Sigmoid colon (tissue), 7 donors: ENCODE data around the gene DDI2. TPM values are rescaled to one million over a fixed set of nuclear protein-coding genes. Genes with fewer than 3 reads are reported as not detected.
A peak's percentile ranks its signal among the peaks of the same experiment; 100 is the strongest.

Experiments
- DNase-seq: peaks from one replicate; pipeline ENCODE4 v3.0.0-alpha.2; 2019
- H3K27ac ChIP-seq, 4 donors: fragments of 200-600 bp; sonication (generic); one replicate each; pipeline ENCODE4 v1.5.1; 2016 to 2019; ENCODE audit warnings: mild to moderate bottlenecking in 1 of 4
- H3K27me3 ChIP-seq, 3 donors: fragments of 200-600 bp; sonication (generic); one replicate each; pipeline ENCODE4 v1.5.1; 2019; ENCODE audit warnings: mild to moderate bottlenecking in 1 of 3
- H3K36me3 ChIP-seq, 4 donors: fragments of 200-600 bp; sonication (generic); one replicate each; pipeline ENCODE4 v1.5.1; 2016 to 2019
- H3K4me1 ChIP-seq, 4 donors: fragments of 200-600 bp; sonication (generic); one replicate each; pipeline ENCODE4 v1.5.1; 2017 to 2019
- H3K4me3 ChIP-seq, 4 donors: fragments of 200-600 bp; sonication (generic); one replicate each; pipeline ENCODE4 v1.5.1; 2017 to 2019; ENCODE audit warnings: mild to moderate bottlenecking in 2 of 4, moderate library complexity in 1 of 4
- H3K9me3 ChIP-seq, 4 donors: fragments of 200-600 bp in 3 of 4; sonication (generic) in 3 of 4; one replicate each; pipeline versions ENCODE4 v1.5.1 to v1.6.1; 2013 to 2019
- EP300 ChIP-seq, 4 donors: sonication (generic); formaldehyde crosslinking; IDR thresholded peaks; one replicate each; pipeline ENCODE4 v1.6.1; 2017; ENCODE audit warnings: antibody characterized with exemption in 4 of 4
- POLR2A ChIP-seq, 2 donors: fragments of 450-650 bp; IDR thresholded peaks; one replicate each; pipeline ENCODE4 v1.6.1; 2016; ENCODE audit warnings: antibody characterized with exemption in 2 of 2, mild to moderate bottlenecking in 2 of 2, moderate library complexity in 2 of 2
- POLR2AphosphoS5 ChIP-seq, 4 donors: sonication (generic); formaldehyde crosslinking; IDR thresholded peaks; one replicate each; pipeline ENCODE4 v1.6.1; 2017; ENCODE audit warnings: antibody characterized with exemption in 4 of 4
- WGBS, 2 donors: extraction: QIAGEN DNeasy Blood & Tissue Kit; methylation state at CpG; one replicate each; pipeline ENCODE4 v1.1.7; 2013; 5-methylcytosine and 5-hydroxymethylcytosine counted together
- intact Hi-C: fragments of 100-400 bp; cut with DNase I; formaldehyde crosslinking; loops from one replicate; pipeline ENCODE4 v1.15.1; 2023
- polyA plus RNA-seq, 3 donors: library from polyadenylated mRNA; stranded (reverse); fragments of 200-250 nt; gene quantifications; one replicate each; pipeline ENCODE4 v1.2.3, GENCODE V29; 2013
- total RNA-seq, 4 donors: library from RNA; depleted of rRNA; stranded (reverse); fragments of >200 nt; gene quantifications; one replicate each; pipeline ENCODE4 v1.1.0, GENCODE V29; 2016
- TF ChIP-seq, protein P1 (sequence below), 4 experiments: fragments of 450-650 bp in 3 of 4; fragments of 200-600 bp in 1 of 4; IDR thresholded peaks; one replicate each; pipeline ENCODE4 v1.5.1; 2016 to 2019; ENCODE audit warnings: antibody characterized with exemption in 4 of 4, mild to moderate bottlenecking in 3 of 4, moderate library complexity in 2 of 4
- donor health status: healthy with polysubstance abuse.
- donor health status: Bipolar disorder and iron deficiency.
- donor health status: healthy.

The DDI2 gene
- total and polyA plus RNA-seq, 7 donors: 3.0 to 27.3 (median 13.4) TPM

GRCh38 chr1:15709226-15709625 is 92.0 kb downstream of the DDI2 start:
- 94 to 96% methylated on average over 4 of the region's 4 CpGs for WGBS, 2 donors
- Histone ChIP-seq H3K9me3 (no peaks in the 10 kb centered on the region), H3K4me3 (no peak overlapping the region), H3K4me1 (peaks cover 0 to 55% (median 38%) of the 10 kb centered on the region in 4 donors), H3K27me3 (no peaks in the 10 kb centered on the region), H3K27ac (no peak overlapping the region), H3K36me3 (peaks cover 0 to 8% (median 0%) of the 10 kb centered on the region in 4 donors)
- DNase-seq: no peak
- TF ChIP-seq POLR2AphosphoS5 (IDR thresholded peaks at IDR 0.05): no peak
- no peak for TF ChIP-seq POLR2A (IDR thresholded peaks at IDR 0.05)
- TF ChIP-seq EP300 (IDR thresholded peaks at IDR 0.05): no peak
- TF ChIP-seq, protein P1, sequence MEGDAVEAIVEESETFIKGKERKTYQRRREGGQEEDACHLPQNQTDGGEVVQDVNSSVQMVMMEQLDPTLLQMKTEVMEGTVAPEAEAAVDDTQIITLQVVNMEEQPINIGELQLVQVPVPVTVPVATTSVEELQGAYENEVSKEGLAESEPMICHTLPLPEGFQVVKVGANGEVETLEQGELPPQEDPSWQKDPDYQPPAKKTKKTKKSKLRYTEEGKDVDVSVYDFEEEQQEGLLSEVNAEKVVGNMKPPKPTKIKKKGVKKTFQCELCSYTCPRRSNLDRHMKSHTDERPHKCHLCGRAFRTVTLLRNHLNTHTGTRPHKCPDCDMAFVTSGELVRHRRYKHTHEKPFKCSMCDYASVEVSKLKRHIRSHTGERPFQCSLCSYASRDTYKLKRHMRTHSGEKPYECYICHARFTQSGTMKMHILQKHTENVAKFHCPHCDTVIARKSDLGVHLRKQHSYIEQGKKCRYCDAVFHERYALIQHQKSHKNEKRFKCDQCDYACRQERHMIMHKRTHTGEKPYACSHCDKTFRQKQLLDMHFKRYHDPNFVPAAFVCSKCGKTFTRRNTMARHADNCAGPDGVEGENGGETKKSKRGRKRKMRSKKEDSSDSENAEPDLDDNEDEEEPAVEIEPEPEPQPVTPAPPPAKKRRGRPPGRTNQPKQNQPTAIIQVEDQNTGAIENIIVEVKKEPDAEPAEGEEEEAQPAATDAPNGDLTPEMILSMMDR (IDR thresholded peaks at IDR 0.05): no peak
- intact Hi-C loops: no loop called here

DNA sequence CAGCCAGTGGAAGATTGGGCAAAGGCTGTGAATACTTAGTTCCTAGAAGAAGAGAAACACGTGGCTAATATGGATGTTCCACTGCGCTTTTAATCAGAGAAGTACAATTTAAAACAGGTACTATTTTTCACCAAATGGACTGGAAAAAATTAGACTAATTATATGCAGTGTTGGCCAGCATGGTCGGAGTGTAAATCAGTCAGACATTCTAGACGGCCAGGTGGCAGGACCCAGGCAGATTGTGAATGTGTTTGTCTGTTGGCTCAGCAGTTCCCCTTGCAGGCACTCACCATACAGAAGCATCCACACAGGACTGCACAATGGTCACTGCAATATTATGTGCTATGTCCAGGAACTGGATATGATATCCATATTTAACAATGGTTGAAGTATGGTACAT is 94.9 kb downstream of the DDI2 start:
- no peak for DNase-seq
- WGBS, 2 donors: 80 to 88% methylated on average over 4 of the region's 4 CpGs
- intact Hi-C loops: no loop called here
- Histone ChIP-seq H3K27ac (no peak overlapping the region), H3K9me3 (no peaks in the 10 kb centered on the region), H3K4me1 (peaks cover 0 to 67% (median 43%) of the 10 kb centered on the region in 4 donors), H3K4me3 (no peak overlapping the region), H3K27me3 (no peaks in the 10 kb centered on the region), H3K36me3 (peaks cover 0 to 12% (median 8%) of the 10 kb centered on the region in 4 donors)
- TF ChIP-seq, protein P1 (IDR thresholded peaks at IDR 0.05): no peak
- TF ChIP-seq POLR2A (IDR thresholded peaks at IDR 0.05) (no peak), POLR2AphosphoS5 (IDR thresholded peaks at IDR 0.05) (no peak), EP300 (IDR thresholded peaks at IDR 0.05) (no peak)

DNA sequence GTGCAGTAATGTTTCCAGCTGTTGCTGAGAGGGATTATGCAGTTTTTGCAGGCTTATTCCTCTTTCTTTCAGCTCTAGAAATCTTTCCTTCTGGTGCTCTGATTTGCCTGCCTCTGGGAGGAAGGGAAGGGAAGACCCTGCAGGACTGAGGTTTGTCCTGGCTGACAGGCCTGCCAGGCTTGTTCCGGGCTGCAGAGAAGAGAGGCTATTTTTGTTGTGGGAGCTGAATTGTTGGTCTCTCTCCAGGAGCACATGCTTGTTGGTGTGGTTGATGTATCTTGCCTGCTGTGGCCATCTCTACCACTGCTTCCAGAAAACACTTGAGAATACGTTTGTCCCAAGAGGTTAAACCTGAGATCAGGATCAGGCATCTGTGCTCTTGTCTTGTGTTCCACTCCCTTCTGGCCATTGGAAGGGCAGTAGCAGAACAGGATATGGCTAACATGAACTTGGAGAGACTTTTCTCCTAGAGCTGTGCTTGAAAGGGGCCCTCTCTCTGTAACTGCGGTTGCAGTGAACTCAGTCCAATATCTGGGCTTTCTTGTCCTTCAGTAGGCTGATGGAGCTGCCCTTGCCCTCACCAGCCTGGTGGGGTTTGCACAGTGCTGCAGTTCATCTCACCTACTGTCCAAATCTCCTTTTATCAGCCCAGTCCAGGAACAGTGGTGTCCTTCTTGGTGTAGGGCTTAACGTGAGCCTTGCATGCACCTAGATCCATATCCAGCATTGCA is 97.3 kb downstream of the DDI2 start:
- TF ChIP-seq EP300 (IDR thresholded peaks at IDR 0.05) (peak in 1 of 4 donors; percentile 28), POLR2AphosphoS5 (IDR thresholded peaks at IDR 0.05) (peak in 3 of 4 donors; percentile 41 to 58 (median 45)), POLR2A (IDR thresholded peaks at IDR 0.05) (no peak)
- TF ChIP-seq, protein P1 (IDR thresholded peaks at IDR 0.05): no peak
- 81 to 86% methylated on average over 4 of the region's 4 CpGs for WGBS, 2 donors
- Histone ChIP-seq H3K4me1 (peaks cover 0 to 76% (median 55%) of the 10 kb centered on the region in 4 donors), H3K27me3 (no peaks in the 10 kb centered on the region), H3K4me3 (no peak overlapping the region), H3K27ac (peak overlapping the region; percentile 56 to 75 (median 70)), H3K9me3 (no peaks in the 10 kb centered on the region), H3K36me3 (peaks cover 0 to 30% (median 17%) of the 10 kb centered on the region in 4 donors)
- DNase-seq: peak; percentile 81
- intact Hi-C loops: no loop called here

- H3K4me3 ChIP-seq: no peak overlapping the region
- DNase-seq: peak; percentile 82
- H3K9me3 ChIP-seq: no peaks in the 10 kb centered on the region
- H3K36me3 ChIP-seq: peaks cover 7 to 58% (median 28%) of the 10 kb centered on the region in 4 donors
- H3K4me1 ChIP-seq: peaks cover 0 to 71% (median 56%) of the 10 kb centered on the region in 4 donors
- WGBS, 2 donors: 87 to 94% methylated on average over 11 of the region's 11 CpGs
- no peaks in the 10 kb centered on the region for H3K27me3 ChIP-seq
- H3K27ac ChIP-seq: peak overlapping the region in 3 of 4 donors; percentile 63 to 75 (median 71)
- intact Hi-C loops: no loop called here
- TF ChIP-seq POLR2AphosphoS5 (IDR thresholded peaks at IDR 0.05) (peak in 2 of 4 donors; percentile 31 to 40), POLR2A (IDR thresholded peaks at IDR 0.05) (no peak), EP300 (IDR thresholded peaks at IDR 0.05) (no peak)
- TF ChIP-seq, protein P1 (IDR thresholded peaks at IDR 0.05): no peak
Measured at GRCh38 chr1:15717418-15718125, 100.3 kb downstream of the DDI2 start.
